Mesenchymal stem cell (in vitro differentiated cells and primary cell): ENCODE measurements around the gene POT1.

Experiments used
- DNase-seq: peaks from one replicate; pipeline ENCODE4 v3.0.0-alpha.2; 2013
- H2AFZ ChIP-seq: one replicate; pipeline ENCODE4 v1.6.1; 2013; ENCODE audit warnings: low read depth, mild to moderate bottlenecking, control low read depth, inconsistent platforms, low read length, moderate library complexity
- H2AK5ac ChIP-seq: 2 replicates; pipeline ENCODE4 v1.6.1; 2013; ENCODE audit warnings: low read length, moderate library complexity, mild to moderate bottlenecking, inconsistent platforms; ENCODE audit not compliant: severe bottlenecking
- H2BK120ac ChIP-seq: one replicate; pipeline ENCODE4 v1.6.1; 2013; ENCODE audit warnings: low read depth, mild to moderate bottlenecking, inconsistent platforms, low read length, moderate library complexity
- H2BK12ac ChIP-seq, 2 experiments: one replicate each; pipeline ENCODE4 v1.6.1; 2013; ENCODE audit warnings: inconsistent platforms in 2 of 2, low read length in 2 of 2, mild to moderate bottlenecking in 2 of 2, moderate library complexity in 2 of 2, control low read depth in 1 of 2
- H2BK15ac ChIP-seq: one replicate; pipeline ENCODE4 v1.6.1; 2013; ENCODE audit warnings: mild to moderate bottlenecking, low read depth, inconsistent platforms; ENCODE audit not compliant: poor library complexity, severe bottlenecking
- H2BK5ac ChIP-seq: 2 replicates; pipeline ENCODE4 v1.6.1; 2013; ENCODE audit warnings: low read depth, mild to moderate bottlenecking, low read length, control low read depth, inconsistent platforms; ENCODE audit not compliant: poor library complexity, severe bottlenecking
- H3K14ac ChIP-seq, 2 experiments: one replicate each; pipeline ENCODE4 v1.6.1; 2013; ENCODE audit warnings: inconsistent platforms in 2 of 2, low read length in 2 of 2, control low read depth in 1 of 2, mild to moderate bottlenecking in 1 of 2, moderate library complexity in 1 of 2
- H3K18ac ChIP-seq, 2 experiments: one replicate each; pipeline ENCODE4 v1.6.1; 2013; ENCODE audit warnings: inconsistent platforms in 2 of 2, low read length in 2 of 2, control low read depth in 1 of 2, low read depth in 1 of 2, mild to moderate bottlenecking in 1 of 2
- H3K23ac ChIP-seq, 2 experiments: one replicate each; pipeline ENCODE4 v1.6.1; 2013; ENCODE audit warnings: inconsistent platforms in 2 of 2, low read length in 2 of 2, mild to moderate bottlenecking in 2 of 2, moderate library complexity in 2 of 2, control low read depth in 1 of 2
- H3K27ac ChIP-seq: 2 replicates; pipeline ENCODE4 v1.5.1; 2013; ENCODE audit warnings: mild to moderate bottlenecking, moderate library complexity, low read length, control low read depth, inconsistent platforms; ENCODE audit not compliant: poor library complexity, severe bottlenecking
- H3K27me3 ChIP-seq, 2 experiments: 2 replicates each; pipeline versions ENCODE4 v1.6.1 to v1.7.0; 2013; ENCODE audit warnings: low read length in 2 of 2, mild to moderate bottlenecking in 2 of 2, moderate library complexity in 2 of 2, control low read depth in 1 of 2, inconsistent platforms in 1 of 2; ENCODE audit not compliant: control insufficient read depth in 1 of 2, insufficient read depth in 1 of 2
- H3K36me3 ChIP-seq, 2 experiments: 2 replicates each; pipeline versions ENCODE4 v1.6.1 to v1.7.0; 2013; ENCODE audit warnings: low read length in 2 of 2, control low read depth in 1 of 2, inconsistent platforms in 1 of 2, low read depth in 1 of 2, mild to moderate bottlenecking in 1 of 2; ENCODE audit not compliant: insufficient read depth in 2 of 2, control insufficient read depth in 1 of 2
- H3K4ac ChIP-seq, 2 experiments: one replicate each; pipeline ENCODE4 v1.6.1; 2013; ENCODE audit warnings: inconsistent platforms in 2 of 2, low read length in 2 of 2, mild to moderate bottlenecking in 2 of 2, moderate library complexity in 2 of 2, control low read depth in 1 of 2, low read depth in 1 of 2
- H3K4me1 ChIP-seq: 2 replicates; pipeline ENCODE4 v1.6.1; 2013; ENCODE audit warnings: low read depth, low read length, control low read depth; ENCODE audit not compliant: control insufficient read depth, insufficient read depth
- H3K4me2 ChIP-seq: 2 replicates; pipeline ENCODE4 v1.6.1; 2013; ENCODE audit warnings: low read length, mild to moderate bottlenecking, inconsistent platforms; ENCODE audit not compliant: poor library complexity, severe bottlenecking
- H3K4me3 ChIP-seq, 2 experiments: 2 replicates each; pipeline versions ENCODE4 v1.5.1 to v1.7.0; 2013; ENCODE audit warnings: low read length in 2 of 2, mild to moderate bottlenecking in 2 of 2, control low read depth in 1 of 2, low read depth in 1 of 2; ENCODE audit not compliant: insufficient read depth in 1 of 2
- H3K79me1 ChIP-seq: replicated peaks from 2 replicates; pipeline ENCODE4 v1.6.1; 2013; ENCODE audit warnings: mild to moderate bottlenecking, control low read depth, low read length, inconsistent platforms; ENCODE audit not compliant: poor library complexity, severe bottlenecking
- H3K9ac ChIP-seq: 2 replicates; pipeline ENCODE4 v1.7.0; 2013; ENCODE audit warnings: mild to moderate bottlenecking, low read length, moderate library complexity
- H3K9me3 ChIP-seq: 2 replicates; pipeline ENCODE4 v1.7.0; 2013; ENCODE audit warnings: mild to moderate bottlenecking, low read length; ENCODE audit not compliant: control insufficient read depth
- H4K8ac ChIP-seq: one replicate; pipeline ENCODE4 v1.6.1; 2013; ENCODE audit warnings: inconsistent platforms, mild to moderate bottlenecking, low read length, moderate library complexity
- H4K91ac ChIP-seq: one replicate; pipeline ENCODE4 v1.6.1; 2013; ENCODE audit warnings: mild to moderate bottlenecking, low read length, inconsistent platforms
- WGBS: methylation state at CpG from one replicate; pipeline ENCODE4 v1.1.7; 2013; ENCODE audit warnings: mixed read lengths; 5-methylcytosine and 5-hydroxymethylcytosine counted together

Gene POT1

DNA sequence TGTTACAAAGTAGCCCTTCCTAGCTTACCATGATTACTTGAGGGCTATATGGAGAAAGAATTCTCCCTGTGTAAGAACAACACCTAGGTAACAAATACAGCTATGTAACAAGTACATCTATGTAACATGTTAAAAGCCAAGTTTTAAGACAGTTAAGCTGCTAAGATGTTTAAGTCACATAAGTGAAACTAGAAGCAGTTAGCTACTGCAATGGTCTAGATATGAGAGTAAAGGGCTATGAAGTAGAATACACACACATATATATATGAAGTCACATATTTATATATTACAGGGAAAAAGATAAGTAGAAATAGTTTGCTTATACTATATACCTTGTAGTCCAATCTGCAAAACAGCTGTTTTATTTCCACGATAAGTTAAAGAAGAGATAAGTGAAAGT, 14.4 kb downstream of the POT1 start:
- H2BK12ac ChIP-seq, result no peak overlapping the region
- no peak overlapping the region for H4K91ac ChIP-seq
- H3K36me3 ChIP-seq, result peaks cover 0 to 48% of the 10 kb centered on the region in 2 experiments
- no peak overlapping the region for H3K18ac ChIP-seq
- WGBS, result no CpG with 5 or more reads among the region's 1 CpG
- no peak overlapping the region for H2AK5ac ChIP-seq
- no peak overlapping the region for H4K8ac ChIP-seq
- no peaks in the 10 kb centered on the region for H3K4me1 ChIP-seq
- H2BK120ac ChIP-seq, result no peak overlapping the region
- H3K79me1 ChIP-seq, result peaks cover 15% of the 10 kb centered on the region
- no peak for DNase-seq
- no peaks in the 10 kb centered on the region for H3K27me3 ChIP-seq
- H3K9ac ChIP-seq, result no peak overlapping the region
- no peak overlapping the region for H3K4me2 ChIP-seq
- no peak overlapping the region for H3K27ac ChIP-seq
- H3K4ac ChIP-seq, result no peak overlapping the region
- no peak overlapping the region for H2AFZ ChIP-seq
- H3K4me3 ChIP-seq, result no peak overlapping the region
- no peak overlapping the region for H3K23ac ChIP-seq
- H3K14ac ChIP-seq, result no peak overlapping the region
- H3K9me3 ChIP-seq, result no peaks in the 10 kb centered on the region
- H2BK15ac ChIP-seq, result no peak overlapping the region
- no peak overlapping the region for H2BK5ac ChIP-seq

DNA sequence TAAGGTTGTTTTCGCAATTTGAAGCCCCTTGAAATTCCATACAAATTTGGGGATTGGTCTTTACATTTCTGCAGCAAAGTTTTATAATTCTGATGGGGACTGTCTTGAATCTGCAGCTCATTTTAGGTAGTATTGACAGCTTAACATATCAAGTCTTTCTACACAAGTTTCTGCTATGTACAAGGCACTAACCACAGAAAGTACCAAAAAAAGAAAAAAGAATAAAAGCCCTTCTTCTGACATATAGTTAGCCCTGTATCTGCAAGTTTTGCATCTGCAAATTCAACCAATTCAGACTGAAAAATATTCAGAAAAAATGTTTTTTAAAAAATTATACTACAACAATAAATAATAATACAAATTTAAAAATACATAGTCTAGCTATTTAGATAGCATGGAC, 15.3 kb downstream of the POT1 start:
- H4K91ac ChIP-seq, result no peak overlapping the region
- H3K27ac ChIP-seq, result no peak overlapping the region
- no peak overlapping the region for H2BK15ac ChIP-seq
- no peak overlapping the region for H3K14ac ChIP-seq
- no peak overlapping the region for H2AK5ac ChIP-seq
- H2BK120ac ChIP-seq, result no peak overlapping the region
- no peaks in the 10 kb centered on the region for H3K9me3 ChIP-seq
- peaks cover 0 to 38% of the 10 kb centered on the region in 2 experiments for H3K36me3 ChIP-seq
- H2BK5ac ChIP-seq, result no peak overlapping the region
- no peak overlapping the region for H3K4ac ChIP-seq
- DNase-seq, result no peak
- no peak overlapping the region for H3K23ac ChIP-seq
- H3K4me1 ChIP-seq, result no peaks in the 10 kb centered on the region
- no peaks in the 10 kb centered on the region for H3K27me3 ChIP-seq
- H3K79me1 ChIP-seq, result peaks cover 14% of the 10 kb centered on the region
- H2AFZ ChIP-seq, result no peak overlapping the region
- no peak overlapping the region for H3K9ac ChIP-seq
- WGBS, result 100% methylated on average over 1 of the region's 1 CpG
- no peak overlapping the region for H3K18ac ChIP-seq
- no peak overlapping the region for H3K4me2 ChIP-seq
- no peak overlapping the region for H2BK12ac ChIP-seq
- no peak overlapping the region for H4K8ac ChIP-seq
- H3K4me3 ChIP-seq, result no peak overlapping the region

DNA sequence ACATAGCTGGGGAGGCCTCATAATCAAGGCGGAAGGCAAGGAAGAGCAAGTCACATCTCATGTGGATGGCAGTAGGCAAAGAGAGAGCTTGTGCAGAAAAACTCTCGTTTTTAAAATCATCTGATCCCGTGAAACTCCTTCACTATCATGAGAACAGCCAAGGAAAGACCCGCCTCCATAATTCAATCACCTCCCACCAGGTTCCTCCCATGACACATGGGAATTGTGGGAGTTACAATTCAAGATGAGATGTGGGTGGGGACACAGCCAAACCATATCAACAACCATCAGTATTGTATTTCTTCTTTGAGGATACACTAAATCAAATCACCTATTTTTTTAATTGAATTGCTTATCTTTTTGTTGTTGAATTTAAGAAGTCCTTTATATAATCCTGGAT, 16.7 kb downstream of the POT1 start:
- no peak overlapping the region for H3K27ac ChIP-seq
- no peak overlapping the region for H3K4ac ChIP-seq
- H3K18ac ChIP-seq, result no peak overlapping the region
- no peak for DNase-seq
- no peak overlapping the region for H2AFZ ChIP-seq
- no peak overlapping the region for H4K8ac ChIP-seq
- H2BK15ac ChIP-seq, result no peak overlapping the region
- no peak overlapping the region for H3K14ac ChIP-seq
- no peak overlapping the region for H3K4me2 ChIP-seq
- no peak overlapping the region for H2AK5ac ChIP-seq
- peaks cover 14% of the 10 kb centered on the region for H3K79me1 ChIP-seq
- peaks cover 0 to 27% of the 10 kb centered on the region in 2 experiments for H3K36me3 ChIP-seq
- H3K9ac ChIP-seq, result no peak overlapping the region
- no peak overlapping the region for H3K4me3 ChIP-seq
- H2BK120ac ChIP-seq, result no peak overlapping the region
- WGBS, result 100% methylated on average over 2 of the region's 4 CpGs
- H3K9me3 ChIP-seq, result no peaks in the 10 kb centered on the region
- H3K4me1 ChIP-seq, result no peaks in the 10 kb centered on the region
- no peak overlapping the region for H3K23ac ChIP-seq
- H3K27me3 ChIP-seq, result no peaks in the 10 kb centered on the region
- H2BK12ac ChIP-seq, result no peak overlapping the region
- no peak overlapping the region for H4K91ac ChIP-seq
- no peak overlapping the region for H2BK5ac ChIP-seq

DNA sequence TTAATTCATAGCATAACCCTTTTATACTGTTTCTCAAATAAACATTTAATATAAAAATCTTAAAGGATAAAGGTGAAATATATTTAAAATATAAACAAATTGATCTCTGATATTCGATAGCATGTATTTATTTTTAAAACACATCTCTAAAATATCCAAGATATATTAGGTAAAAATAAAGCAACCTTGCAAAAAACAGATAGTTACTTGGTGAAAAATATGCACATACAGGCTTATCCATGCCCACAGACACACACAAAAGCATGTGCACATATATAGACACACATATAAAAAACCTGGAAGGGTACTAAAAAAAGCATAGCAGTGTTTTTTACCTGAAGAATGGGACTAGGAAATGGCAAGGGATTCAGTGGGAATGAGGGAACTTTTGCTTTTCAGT, 19.8 kb downstream of the POT1 start:
- peaks cover 8% of the 10 kb centered on the region for H3K79me1 ChIP-seq
- no peaks in the 10 kb centered on the region for H3K27me3 ChIP-seq
- H4K8ac ChIP-seq, result no peak overlapping the region
- H2BK120ac ChIP-seq, result no peak overlapping the region
- no peak overlapping the region for H2BK15ac ChIP-seq
- no peaks in the 10 kb centered on the region for H3K9me3 ChIP-seq
- no peak overlapping the region for H4K91ac ChIP-seq
- no peak overlapping the region for H3K27ac ChIP-seq
- no peak overlapping the region for H3K4me2 ChIP-seq
- H3K18ac ChIP-seq, result no peak overlapping the region
- WGBS, result no CpG with 5 or more reads among the region's 1 CpG
- no peak overlapping the region for H2AFZ ChIP-seq
- H3K14ac ChIP-seq, result no peak overlapping the region
- no peak overlapping the region for H3K4ac ChIP-seq
- peaks cover 0 to 19% of the 10 kb centered on the region in 2 experiments for H3K36me3 ChIP-seq
- no peak for DNase-seq
- no peak overlapping the region for H3K23ac ChIP-seq
- no peak overlapping the region for H3K4me3 ChIP-seq
- H2AK5ac ChIP-seq, result no peak overlapping the region
- no peak overlapping the region for H3K9ac ChIP-seq
- no peak overlapping the region for H2BK12ac ChIP-seq
- H2BK5ac ChIP-seq, result no peak overlapping the region
- no peaks in the 10 kb centered on the region for H3K4me1 ChIP-seq
